PC-9 (cell line): ENCODE results near the gene ANKRD6. TPM values are rescaled to one million over a fixed set of nuclear protein-coding genes. Genes with fewer than 3 reads are reported as not detected.

Experiments used
- BruUV-seq: library from RNA; stranded (reverse); fragments of 400-500 nt; replicated peaks from 2 replicates; lab custom pipeline; 2021; lab: Mats Ljungman, UMichigan
- CTCF ChIA-PET: fragments of 300-600 bp; sonication (Branson Sonifier 250); formaldehyde crosslinking; loops from one replicate; lab custom pipeline; 2022; ENCODE audit warnings: antibody characterized with exemption; lab: Charles Lee
- POLR2A ChIA-PET: fragments of 300-600 bp; sonication (Branson Sonifier 250); formaldehyde crosslinking; loops from one replicate; lab custom pipeline; 2022; ENCODE audit warnings: antibody characterized with exemption; ENCODE audit not compliant: unreplicated experiment; lab: Charles Lee
- DNase-seq, 2 experiments: peaks; one replicate each; pipeline versions ENCODE4 v3.0.0 to v3.0.0-alpha.2; 2015 to 2022; ENCODE audit warnings: mixed read lengths in 1 of 2
- H2AFZ ChIP-seq: fragments of 200-600 bp; sonication (generic); 2 replicates; pipeline ENCODE4 v1.8.1; 2017; ENCODE audit warnings: antibody characterized with exemption
- H3F3A ChIP-seq: fragments of 200-600 bp; sonication (generic); 2 replicates; pipeline ENCODE4 v1.8.1; 2017; ENCODE audit warnings: antibody characterized with exemption, mild to moderate bottlenecking, low read depth; ENCODE audit not compliant: insufficient read depth
- H3K27ac ChIP-seq: fragments of 200-600 bp; sonication (generic); 2 replicates; pipeline ENCODE4 v1.6.1; 2016; ENCODE audit warnings: mixed run types
- H3K27me3 ChIP-seq: fragments of 200-600 bp; sonication (generic); 2 replicates; pipeline ENCODE4 v1.6.1; 2016; ENCODE audit warnings: low read depth, mixed run types; ENCODE audit not compliant: insufficient read depth
- H3K36me3 ChIP-seq: fragments of 200-600 bp; sonication (generic); 2 replicates; pipeline ENCODE4 v1.6.1; 2016; ENCODE audit warnings: low read depth, mixed run types
- H3K4me1 ChIP-seq: fragments of 200-600 bp; sonication (generic); replicated peaks from 2 replicates; pipeline ENCODE4 v1.6.1; 2016; ENCODE audit warnings: mixed run types; ENCODE audit not compliant: insufficient read depth
- H3K4me2 ChIP-seq: fragments of 200-600 bp; sonication (generic); 2 replicates; pipeline ENCODE4 v1.6.1; 2017; ENCODE audit warnings: mixed run types
- H3K4me3 ChIP-seq: fragments of 200-600 bp; sonication (generic); 2 replicates; pipeline ENCODE4 v1.6.1; 2016; ENCODE audit warnings: mixed run types
- H3K79me2 ChIP-seq: fragments of 200-600 bp; sonication (generic); 2 replicates; pipeline ENCODE4 v1.6.1; 2017; ENCODE audit warnings: low read depth, mixed run types
- H3K9me2 ChIP-seq: fragments of 200-600 bp; sonication (generic); 2 replicates; pipeline ENCODE4 v1.8.1; 2017; ENCODE audit warnings: mild to moderate bottlenecking; ENCODE audit not compliant: insufficient read depth
- H3K9me3 ChIP-seq: fragments of 200-600 bp; sonication (generic); 2 replicates; pipeline ENCODE4 v1.8.1; 2016; ENCODE audit warnings: low read depth; ENCODE audit not compliant: insufficient read depth
- H4K20me1 ChIP-seq: fragments of 200-600 bp; sonication (generic); 2 replicates; pipeline ENCODE4 v1.8.1; 2017; ENCODE audit not compliant: insufficient read depth
- CTCF ChIP-seq: fragments of 200-600 bp; sonication (generic); conservative IDR thresholded peaks from 2 replicates; pipeline ENCODE4 v1.6.1; 2017; ENCODE audit warnings: mixed run types, antibody characterized with exemption, mild to moderate bottlenecking, moderate library complexity
- EZH2 ChIP-seq: fragments of 200-600 bp; sonication (generic); IDR thresholded peaks from 2 replicates; pipeline ENCODE4 v1.8.0; 2017; ENCODE audit warnings: antibody characterized with exemption, low read depth
- intact Hi-C: fragments of 100-400 bp; cut with micrococcal nuclease; formaldehyde crosslinking; loops from one replicate; pipeline ENCODE4 v1.10.0; 2022; ENCODE audit not compliant: unreplicated experiment
- total RNA-seq: library from RNA; stranded (reverse); gene quantifications from 2 replicates; pipeline ENCODE4 v1.2.3, GENCODE V29; 2021

The ANKRD6 gene
- total RNA-seq, 1 experiment from 2014 or later = 1.8 TPM

GRCh38 chr6:89604653-89605052, 171.7 kb downstream of the ANKRD6 start:
- no peak overlapping the region for H2AFZ ChIP-seq
- H3K4me1 ChIP-seq = no peaks in the 10 kb centered on the region
- H3K4me2 ChIP-seq = no peak overlapping the region
- intact Hi-C loops = no loop called here
- no peaks in the 10 kb centered on the region for H3K27me3 ChIP-seq
- ChIA-PET POLR2A (no interaction called here), CTCF (no interaction called here)
- no peaks in the 10 kb centered on the region for H3F3A ChIP-seq
- H3K9me2 ChIP-seq = no peaks in the 10 kb centered on the region
- no peaks in the 10 kb centered on the region for H3K36me3 ChIP-seq
- no peak for TF ChIP-seq CTCF
- TF ChIP-seq EZH2 = no peak
- DNase-seq = no peak
- BruUV-seq = no TSS peak
- H3K4me3 ChIP-seq = no peak overlapping the region
- H3K27ac ChIP-seq = no peak overlapping the region
- H3K9me3 ChIP-seq = no peaks in the 10 kb centered on the region
- no peaks in the 10 kb centered on the region for H4K20me1 ChIP-seq
- H3K79me2 ChIP-seq = no peaks in the 10 kb centered on the region

- intact Hi-C loops = no loop called here
- no peaks in the 10 kb centered on the region for H3K9me2 ChIP-seq
- no peaks in the 10 kb centered on the region for H3F3A ChIP-seq
- no peaks in the 10 kb centered on the region for H3K27me3 ChIP-seq
- H2AFZ ChIP-seq = no peak overlapping the region
- no peak for DNase-seq
- no peaks in the 10 kb centered on the region for H3K9me3 ChIP-seq
- TF ChIP-seq EZH2 (no peak), CTCF (no peak)
- POLR2A ChIA-PET = no interaction called here
- no peak overlapping the region for H3K27ac ChIP-seq
- H3K4me2 ChIP-seq = no peak overlapping the region
- no TSS peak for BruUV-seq
- H3K4me1 ChIP-seq = no peaks in the 10 kb centered on the region
- CTCF ChIA-PET = no interaction called here
- no peaks in the 10 kb centered on the region for H3K36me3 ChIP-seq
- no peaks in the 10 kb centered on the region for H3K79me2 ChIP-seq
- no peaks in the 10 kb centered on the region for H4K20me1 ChIP-seq
- no peak overlapping the region for H3K4me3 ChIP-seq
Measured at GRCh38 chr6:89605861-89606260, 172.9 kb downstream of the ANKRD6 start.

- intact Hi-C loops = loop anchor here (1.0 to 5.0 kb wide), 3 partner anchors 177 to 628 kb away; partner anchors contain the start of gene ANKRD6
- POLR2A ChIA-PET = no interaction called here
- Histone ChIP-seq H3K27me3 (no peaks in the 10 kb centered on the region), H3K27ac (no peak overlapping the region), H3F3A (no peaks in the 10 kb centered on the region), H3K9me3 (no peaks in the 10 kb centered on the region), H3K9me2 (no peaks in the 10 kb centered on the region), H3K79me2 (no peaks in the 10 kb centered on the region), H4K20me1 (no peaks in the 10 kb centered on the region), H3K4me3 (no peak overlapping the region), H2AFZ (no peak overlapping the region), H3K36me3 (no peaks in the 10 kb centered on the region), H3K4me1 (no peaks in the 10 kb centered on the region), H3K4me2 (no peak overlapping the region)
- TF ChIP-seq EZH2 = no peak
- TF ChIP-seq CTCF = peak; percentile 76
- DNase-seq = peak in 1 of 2 experiments; percentile 50
- CTCF ChIA-PET = no interaction called here
- BruUV-seq = no TSS peak
Measured at GRCh38 chr6:89610149-89610642, 177.2 kb downstream of the ANKRD6 start.
